HG03097 (cell line): ENCODE data around the gene FCSK.
A peak's percentile ranks its signal among the peaks of the same experiment; 100 is the strongest.
"Not testable (repeated sequence)": the region's sequence is repeated elsewhere in the genome, so short reads cannot be mapped to it uniquely, and the experiment has no call there.

ENCODE experiments used
- ATAC-seq: cut with Tn5 transposase; IDR thresholded peaks from one replicate; pipeline ENCODE4 v1.9.1; 2021; ENCODE audit not compliant: unreplicated experiment, low FRiP score

FCSK gene

DNA sequence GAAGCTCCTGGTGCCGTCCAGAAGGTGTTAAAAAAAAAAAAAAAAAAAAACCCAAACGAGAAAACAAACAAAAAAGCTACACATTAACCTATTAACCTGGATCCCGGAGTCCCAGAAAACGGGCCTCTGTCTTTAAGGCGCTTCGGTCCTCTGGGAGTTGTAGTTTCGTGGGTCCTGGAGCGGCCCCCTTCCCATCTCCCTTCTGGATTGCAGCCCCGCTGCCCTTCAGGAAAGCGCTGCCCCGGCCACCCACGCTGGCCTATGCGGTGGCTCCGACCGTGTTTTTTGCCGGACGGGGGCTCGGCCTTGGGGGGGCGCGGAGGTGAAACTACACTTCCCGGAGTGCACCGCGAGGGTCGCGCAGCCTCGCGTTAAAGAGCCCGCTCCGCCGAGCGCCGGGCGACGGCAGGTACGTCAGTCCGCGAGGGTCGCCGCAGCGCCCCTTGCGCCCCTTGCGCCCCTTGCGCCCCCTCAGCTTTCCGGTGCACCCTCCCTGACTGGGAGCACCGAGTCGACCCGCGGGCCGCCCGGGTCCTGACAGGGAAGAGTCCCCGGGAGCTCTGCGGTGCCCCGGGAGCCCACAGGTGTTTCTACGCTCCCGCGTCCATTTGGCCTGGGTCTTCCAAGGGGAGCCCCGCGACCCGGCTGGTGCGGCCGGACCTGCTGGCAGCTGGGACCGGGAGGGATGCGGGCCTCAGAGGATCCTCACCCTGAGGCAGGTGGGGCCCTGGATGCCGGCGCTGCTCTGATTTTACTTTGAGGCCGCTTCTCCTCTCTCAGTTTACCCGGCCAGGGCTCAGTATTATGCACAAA lies at the start of gene FCSK:
TSS of gene FCSK (plus strand) at position 374 of the 813 bp plus-strand sequence. CDS start 8,596 bp downstream, outside the sequence.
- ATAC-seq = peak; percentile 78

DNA sequence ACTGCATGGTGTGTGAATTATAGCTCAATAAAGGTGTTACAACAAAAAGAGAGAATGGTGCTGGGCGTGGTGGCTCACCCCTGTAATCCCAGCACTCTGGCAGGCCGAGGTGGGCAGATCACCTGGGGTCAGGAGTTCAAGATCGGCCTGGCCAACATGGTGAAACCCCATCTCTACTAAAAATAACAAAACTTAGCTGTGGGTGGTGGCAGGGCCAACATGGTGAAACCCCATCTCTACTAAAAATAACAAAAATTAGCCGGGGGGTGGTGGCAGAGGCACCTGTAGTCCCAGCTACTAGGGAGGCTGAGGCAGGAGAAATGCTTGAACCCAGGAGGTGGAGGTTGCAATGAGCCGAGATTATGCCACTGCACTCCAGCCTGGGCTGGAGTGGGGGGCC lies 48.3 kb upstream of the FCSK start:
- ATAC-seq = not testable (repeated sequence)

DNA sequence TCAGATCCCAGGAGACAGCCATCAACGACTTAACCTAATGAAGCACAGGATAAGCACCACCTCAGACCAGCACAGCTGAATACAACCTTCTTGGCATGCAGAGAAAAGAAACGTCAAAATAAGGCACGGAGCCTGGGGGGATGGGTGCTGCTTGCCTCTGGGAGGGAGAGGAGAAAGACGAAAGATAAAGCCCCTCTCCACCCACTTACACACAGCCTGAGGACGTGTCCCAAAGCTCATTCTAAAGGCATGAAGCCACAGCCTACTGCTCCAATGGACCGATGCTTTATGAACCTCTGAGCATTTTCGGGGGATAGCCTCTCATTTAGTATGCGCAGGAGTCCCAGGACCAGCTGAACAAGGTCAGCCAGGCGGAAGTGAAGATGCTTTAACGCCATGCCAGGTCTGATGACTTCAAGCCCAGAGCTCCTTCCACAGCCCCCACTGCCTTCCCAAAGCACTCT lies 46.6 kb upstream of the FCSK start:
- ATAC-seq = no peak

DNA sequence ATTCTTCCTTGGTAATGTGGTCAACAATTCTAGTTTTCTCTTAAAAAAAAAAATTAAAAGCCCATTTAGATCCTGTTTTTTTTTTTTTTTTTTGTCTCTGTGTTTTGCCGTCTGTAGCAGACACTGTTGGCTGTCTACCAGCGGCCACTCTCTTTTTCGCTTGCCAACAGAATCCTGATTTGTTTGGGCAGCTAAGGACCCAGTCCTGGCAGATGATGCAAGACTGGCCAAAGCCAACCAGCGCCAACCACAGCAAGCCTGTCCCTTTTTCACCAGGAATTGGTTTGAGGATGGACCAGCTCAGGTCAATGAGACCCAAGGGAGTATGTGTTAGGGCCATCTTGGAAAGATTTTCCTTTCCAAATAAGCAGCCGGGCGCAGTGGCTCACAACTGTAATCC lies 43.7 kb upstream of the FCSK start:
- ATAC-seq = no peak

DNA sequence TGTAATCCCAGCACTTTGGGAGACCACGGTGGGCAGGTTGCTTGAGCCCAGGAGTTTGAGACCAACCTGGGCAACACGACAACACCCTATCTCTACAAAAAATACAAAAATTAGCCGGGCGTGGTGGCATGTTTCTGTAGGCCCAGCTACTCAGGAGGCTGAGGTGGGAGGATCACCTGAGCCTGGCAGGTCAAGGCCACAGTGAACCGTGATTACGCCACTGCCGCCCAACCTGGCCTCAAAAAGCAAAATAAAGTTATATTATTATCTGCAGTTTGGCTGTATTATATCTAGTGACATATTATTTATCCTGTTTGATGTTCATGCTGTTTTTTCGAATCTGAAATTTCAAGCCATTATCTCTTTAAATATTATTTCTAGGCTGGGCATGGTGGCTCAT lies 42.0 kb upstream of the FCSK start:
- no peak for ATAC-seq

DNA sequence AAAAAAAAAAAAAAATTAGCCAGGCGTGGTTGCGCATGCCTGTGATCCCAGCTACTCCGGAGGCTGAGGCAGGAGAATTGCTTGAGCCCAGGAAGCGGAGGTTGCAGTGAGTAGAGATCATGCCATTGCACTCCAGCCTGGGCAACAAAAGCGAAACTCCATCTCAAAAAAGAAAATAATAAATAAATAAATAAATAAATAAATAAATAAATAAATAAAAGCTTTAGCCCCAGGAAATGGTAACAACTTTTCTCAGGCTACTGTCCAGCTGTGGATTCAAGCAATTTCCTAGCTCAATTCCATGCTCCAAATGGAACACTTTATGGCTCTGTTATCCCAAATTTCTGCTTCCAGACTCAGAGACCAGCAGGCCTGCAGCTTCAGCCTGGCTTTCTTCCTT lies 40.8 kb upstream of the FCSK start:
- not testable (repeated sequence) for ATAC-seq

DNA sequence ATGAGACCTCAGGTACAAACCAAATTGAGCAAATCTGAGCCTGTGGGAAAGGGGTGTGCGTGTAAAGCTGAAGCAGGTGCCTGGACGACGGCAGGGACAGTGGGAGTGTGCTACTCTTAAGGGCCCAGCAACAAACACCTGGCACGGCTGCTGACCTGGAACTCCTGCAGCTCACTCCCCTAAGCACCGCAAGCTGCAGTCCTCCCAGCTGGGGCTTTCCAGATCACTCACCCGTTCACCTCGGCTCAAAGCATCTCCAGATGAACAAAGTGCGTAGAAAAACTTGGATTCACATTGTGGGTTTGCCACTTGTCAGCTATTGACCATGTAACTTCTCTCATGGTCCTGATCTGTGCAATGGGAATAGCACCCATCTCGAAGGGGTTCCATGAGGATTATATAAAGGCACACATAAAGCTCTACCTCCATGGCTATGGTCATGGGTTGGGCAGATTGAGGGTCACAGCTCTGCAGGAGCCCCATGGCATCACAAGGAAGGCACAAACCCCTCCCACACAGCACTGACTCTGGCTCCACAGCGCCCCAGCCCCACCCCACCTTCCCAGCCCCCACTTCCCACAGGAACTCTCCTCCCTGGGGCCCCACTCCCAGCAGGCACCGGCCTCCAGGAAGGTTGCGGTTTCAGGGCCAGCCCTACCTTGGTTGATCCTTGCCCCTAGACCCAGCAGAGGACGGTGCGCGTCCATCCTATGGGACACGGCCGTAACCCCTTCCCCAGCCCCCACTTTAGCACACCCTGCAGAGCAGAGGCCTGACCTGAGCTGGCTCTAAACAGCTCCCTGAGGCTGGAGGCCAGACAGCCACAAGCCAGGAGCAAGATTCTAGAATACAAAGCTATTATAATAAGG lies 37.4 kb upstream of the FCSK start:
- ATAC-seq = no peak

DNA sequence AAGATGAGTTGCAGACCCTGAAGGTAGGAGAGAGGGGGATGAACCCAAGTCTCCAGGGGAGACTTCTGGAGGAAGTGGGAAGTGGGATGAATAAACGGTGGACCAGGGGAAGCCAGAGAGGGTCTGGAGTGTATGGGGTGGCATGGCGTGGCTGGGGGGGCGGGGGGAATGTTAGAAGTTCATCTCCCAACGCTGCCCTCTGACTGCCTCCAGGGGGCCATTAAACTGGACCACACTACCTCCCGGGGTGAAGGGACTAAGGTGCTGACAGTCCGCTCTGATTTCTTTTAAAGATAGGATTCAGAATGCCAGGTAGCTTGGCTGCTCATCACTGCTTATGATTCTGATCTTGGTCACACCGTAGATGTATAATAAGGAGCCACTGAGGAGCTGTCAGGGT lies 36.7 kb upstream of the FCSK start:
- no peak for ATAC-seq

DNA sequence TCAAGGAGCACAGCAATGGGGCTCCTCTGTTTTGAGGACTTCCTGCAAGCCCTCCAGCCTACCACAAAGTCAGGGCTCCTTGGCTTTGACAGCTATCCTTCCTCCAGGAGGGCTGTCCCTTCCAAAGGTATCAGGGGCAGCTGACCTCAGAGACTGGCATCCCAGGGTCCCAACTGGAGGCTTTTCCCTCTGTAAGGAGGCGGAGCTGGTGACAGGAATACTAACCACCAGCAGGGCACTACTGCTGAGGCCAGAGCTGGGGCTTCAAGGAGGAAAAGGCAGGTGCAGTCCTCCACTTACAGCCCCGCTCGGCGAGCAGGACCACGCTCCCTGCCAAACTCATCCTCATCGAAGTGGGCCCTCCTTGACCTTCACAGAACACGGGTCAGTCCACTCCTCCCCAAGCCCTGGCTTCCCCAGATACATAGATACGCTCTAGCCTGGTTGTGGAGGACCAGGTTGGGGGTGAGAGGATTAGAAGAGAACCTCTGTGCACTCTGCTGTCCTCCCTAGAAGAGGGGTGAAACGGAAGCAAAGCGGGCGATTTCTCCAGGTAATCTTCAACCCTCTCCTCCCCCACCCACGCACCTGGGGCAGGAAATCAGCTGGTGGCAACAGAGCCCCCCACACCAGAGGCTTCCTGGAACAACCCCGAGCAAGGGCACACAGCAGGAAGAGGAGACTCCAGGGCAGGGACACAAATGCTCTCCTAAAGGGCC lies 36.0 kb upstream of the FCSK start:
- ATAC-seq = no peak

DNA sequence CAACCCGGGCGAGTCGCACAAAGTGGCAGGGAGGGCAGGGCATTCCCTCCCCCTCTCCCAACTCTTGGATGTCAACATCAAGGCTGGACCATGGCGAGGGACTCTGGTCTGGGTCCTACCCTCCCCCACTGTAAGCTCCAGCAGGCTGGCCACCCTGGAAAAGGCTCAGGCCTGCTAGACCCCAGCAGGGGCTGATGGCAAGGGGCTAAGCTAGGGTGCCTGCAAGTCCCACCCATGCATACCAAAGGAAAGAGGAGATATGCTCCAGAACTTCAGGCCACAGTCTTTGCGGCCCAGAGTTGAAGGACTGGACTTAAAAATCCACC lies 35.4 kb upstream of the FCSK start:
- no peak for ATAC-seq

DNA sequence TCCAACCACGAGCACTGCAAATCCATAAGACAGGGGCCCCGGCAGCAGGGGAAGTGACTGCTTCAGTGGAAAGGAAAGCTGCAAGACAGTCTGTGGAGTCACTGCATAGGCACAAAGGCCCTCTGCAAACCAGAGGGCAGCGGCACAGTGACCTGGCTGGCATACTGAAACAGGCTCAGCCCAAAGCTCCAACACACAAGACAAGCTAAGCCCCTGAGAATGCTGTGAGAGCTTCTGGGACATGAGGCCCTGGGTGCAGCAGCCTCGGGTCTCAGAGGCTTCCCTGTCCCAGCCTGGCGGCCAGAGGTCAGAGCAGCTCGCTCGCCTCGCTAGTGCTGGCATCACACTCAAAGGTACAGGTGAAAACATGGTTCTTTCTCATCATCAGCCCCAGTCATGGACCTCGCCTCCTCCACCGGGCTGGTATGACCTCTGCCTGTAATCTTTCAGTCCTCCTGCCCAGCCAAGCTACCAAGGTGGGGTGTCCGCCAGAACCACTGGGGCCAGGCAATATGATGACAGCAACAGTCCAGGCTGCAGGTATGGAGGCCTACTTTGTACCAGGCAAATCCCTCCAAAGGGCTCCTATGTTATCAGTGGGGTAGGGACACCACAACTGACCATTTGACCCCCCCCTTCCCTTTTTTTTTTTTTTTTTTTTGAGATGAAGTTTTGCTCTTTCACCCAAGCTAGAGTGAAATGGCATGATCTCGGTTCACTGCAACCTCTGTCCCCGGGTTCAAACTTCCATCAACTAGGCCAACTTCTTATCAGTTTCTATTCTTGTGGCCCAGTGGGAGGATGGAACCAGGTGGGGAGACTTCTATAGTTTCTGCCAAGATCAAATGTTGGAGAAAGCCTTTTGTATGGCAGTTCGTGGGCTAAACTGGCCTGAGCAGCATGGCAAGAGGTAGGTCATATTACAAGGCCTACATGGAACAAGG lies 34.7 kb upstream of the FCSK start:
- no peak for ATAC-seq

DNA sequence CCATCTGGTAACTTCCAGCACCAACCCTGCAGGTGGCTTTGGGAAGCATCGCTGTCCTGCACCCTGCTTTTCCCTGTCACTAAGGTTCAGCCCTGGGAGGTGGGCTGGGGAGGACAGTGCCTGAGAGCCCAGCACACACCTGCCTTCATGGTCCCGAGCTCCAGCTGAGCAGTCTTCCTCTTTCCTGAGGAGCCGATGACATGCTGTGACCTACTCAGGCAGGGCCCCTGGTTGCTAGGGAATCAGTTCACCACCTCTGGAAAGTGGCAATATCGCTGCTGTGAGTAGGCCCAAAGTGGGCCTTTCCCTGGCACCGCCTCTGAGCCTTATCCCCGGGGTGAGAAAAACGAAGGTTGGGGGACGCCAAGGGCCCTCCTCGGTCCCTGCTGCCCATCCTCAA lies 33.4 kb upstream of the FCSK start:
- ATAC-seq = no peak

DNA sequence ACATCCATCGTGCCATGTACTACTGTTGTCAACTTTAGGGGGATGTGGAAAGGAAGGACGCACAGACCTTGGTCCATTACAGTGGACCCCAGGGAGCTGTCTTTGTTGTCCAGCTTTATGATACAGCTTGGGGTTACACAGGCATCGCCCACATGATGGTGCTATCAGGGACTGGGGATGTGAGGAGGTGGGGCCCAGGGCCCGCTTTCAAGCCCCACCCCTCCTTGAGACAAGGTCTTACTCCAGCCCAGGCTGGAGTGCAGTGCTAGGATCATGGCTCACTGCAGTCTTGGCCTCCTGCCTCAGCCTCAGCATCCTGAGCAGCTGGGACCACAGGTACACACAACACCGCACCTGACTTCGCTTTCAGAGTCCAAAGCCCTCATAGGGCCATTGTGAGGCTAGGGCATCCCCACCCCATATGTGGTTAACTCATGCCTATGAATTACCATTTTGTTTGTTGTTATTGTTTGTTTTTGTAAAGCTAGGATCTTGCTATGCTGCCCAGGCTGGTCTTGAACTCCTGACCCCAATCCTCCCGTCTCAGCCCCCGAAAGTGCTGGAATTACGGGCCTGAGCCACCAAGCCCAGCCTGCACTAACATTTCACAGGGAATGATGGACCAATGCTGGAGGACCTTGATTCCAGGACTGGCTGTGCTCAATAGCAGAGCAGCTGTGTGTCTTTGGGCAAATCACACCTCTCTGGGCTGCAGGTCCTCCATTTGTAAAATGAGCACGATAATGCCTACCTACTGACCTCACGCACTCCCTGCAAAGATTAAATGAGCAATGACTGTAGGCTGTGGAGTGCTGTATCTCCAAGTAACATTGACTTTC lies 32.7 kb upstream of the FCSK start:
- no peak for ATAC-seq

DNA sequence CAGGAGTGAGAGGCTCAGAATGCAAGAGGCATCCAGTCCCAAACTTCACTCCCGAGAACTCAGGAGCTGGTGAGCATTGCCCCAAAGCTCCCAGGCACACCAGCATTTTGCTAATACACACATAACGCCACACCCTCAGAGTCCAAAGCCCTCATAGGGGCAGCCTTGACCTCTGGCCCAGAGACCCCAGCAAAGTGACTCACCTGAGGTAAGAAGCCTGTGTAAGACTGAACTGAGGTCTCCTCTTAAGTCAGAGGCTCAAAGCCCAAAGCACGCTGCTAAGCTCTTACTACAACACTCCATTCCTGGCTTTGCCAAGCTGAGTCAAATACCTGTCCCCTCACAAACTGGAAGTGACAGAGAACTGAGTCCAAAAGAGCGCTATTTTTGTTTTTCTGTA lies 31.9 kb upstream of the FCSK start:
- no peak for ATAC-seq

DNA sequence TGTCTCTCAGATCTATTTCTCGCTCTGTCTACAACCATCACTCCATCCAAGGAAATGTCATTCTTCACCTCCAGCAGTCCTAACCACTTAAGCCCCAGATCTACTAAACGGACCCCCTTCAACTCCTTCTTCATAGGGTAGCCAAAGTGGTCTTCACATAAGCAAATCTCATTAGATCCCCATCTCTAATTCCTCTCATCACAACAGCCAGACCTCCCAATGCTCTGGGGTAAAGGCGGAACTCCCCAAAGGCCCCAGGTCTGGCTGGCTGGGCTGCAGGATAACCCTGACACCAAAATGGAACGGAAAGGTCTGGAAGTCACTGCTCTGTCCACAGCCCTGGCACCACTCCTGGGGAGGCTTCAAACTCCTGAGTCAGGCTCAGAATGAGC lies 26.6 kb upstream of the FCSK start:
- no peak for ATAC-seq

DNA sequence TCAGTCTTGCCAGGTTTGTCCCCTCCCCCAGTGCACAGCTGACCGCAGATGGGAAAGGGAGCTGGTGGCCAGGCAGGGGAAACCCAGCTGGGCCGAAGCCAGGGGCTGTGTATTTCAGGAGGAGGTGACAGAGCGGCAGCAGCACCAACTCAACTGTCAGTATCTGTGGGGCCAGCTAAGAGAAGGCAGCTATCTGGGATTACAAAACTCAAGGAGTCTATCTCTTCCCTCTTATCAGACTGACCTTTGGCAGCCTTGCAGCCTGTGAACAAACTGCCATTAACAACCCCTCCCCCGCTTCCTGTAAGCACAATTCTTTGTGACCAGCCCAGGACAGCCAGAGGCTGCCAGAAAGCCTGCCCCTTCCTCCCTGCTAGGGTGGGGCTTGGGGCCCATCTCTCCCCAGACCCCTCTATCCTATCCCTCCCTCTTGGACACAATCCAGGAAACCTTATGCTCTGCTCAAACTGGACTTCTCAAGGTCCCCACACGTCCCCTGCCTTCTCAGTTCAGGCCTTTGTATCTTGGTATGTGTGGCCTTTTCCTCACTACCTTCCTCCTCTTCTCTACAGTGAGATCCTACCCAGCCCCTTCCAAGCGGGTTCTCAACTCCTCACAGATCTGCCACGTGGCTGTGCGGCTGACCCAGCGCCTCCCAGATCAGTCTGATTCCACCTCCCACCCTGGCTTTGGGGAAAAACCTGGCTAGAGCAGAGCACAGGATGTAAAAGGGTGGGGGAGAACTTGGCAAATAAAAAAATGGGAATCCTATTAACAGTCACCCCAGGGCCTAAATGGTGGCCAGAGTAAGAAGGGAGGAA lies 26.0 kb upstream of the FCSK start:
- ATAC-seq = no peak

DNA sequence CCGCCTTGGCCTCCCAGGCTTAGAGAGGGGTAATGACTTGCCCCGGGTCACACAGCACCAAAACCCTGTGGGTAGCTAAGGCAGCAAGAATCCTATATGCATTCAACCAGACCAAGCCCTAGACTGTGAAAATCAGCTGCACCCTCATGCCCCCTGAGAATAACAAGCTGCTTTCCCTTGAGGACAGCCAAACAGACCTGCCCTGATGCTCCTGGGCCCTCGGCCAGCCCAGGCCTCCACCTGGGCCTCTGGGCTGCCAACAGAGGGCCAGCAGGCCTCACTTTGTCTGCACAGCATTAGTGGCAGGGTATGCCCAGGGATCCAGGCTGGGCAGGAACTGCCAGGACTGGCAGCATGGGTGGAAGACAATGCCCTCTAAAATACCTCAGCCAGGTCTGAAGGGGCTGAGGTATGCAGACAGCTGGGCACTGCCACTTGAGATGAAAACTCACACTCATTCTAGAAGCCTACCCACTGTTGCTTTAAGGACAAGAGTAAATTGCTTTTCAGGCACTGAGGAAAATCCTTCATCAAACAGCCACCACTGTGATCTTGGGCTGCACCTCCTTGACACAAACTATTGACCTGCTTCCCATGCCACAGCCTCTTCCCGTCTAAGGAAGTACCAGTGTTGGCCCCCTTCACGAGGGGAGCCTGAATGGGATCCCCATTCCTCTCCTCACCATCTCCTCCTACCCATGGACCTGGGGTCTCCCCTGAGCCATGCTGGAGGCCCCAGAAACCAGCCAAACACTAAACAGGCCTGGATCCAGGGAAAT lies 24.3 kb upstream of the FCSK start:
- peak; percentile 9 for ATAC-seq
